ENCODE results near the gene SPDYE8. TPM values are rescaled to one million over a fixed set of nuclear protein-coding genes. Genes with fewer than 3 reads are reported as not detected.
"Not testable (repeated sequence)": the region's sequence is repeated elsewhere in the genome, so short reads cannot be mapped to it uniquely, and the experiment has no call there.

SPDYE8 gene, protein sequence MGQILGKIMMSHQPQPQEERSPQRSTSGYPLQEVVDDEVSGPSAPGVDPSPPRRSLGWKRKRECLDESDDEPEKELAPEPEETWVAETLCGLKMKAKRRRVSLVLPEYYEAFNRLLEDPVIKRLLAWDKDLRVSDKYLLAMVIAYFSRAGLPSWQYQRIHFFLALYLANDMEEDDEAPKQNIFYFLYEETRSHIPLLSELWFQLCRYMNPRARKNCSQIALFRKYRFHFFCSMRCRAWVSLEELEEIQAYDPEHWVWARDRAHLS
- not detected for polyA plus RNA-seq (2012; ENCODE audit: insufficient read length, low read depth)

DNA sequence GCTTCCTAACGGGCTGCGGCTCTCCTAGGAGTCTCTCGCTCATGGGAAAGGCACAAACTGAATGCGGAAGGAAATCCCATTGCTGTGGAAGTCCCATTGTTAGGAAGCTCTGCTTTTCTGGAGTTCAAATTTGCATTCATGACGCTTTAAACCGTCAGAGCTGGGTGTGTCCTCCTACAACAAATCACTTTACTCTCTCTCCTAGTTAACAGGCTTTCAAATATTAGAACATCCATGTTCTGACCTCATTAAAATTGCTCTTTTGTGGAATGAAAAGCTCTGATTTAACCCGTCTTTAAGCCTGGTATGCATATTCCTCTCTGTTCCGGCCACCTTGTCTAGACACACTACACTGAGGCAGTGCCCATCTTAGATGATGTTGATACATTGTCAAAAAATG lies at the start of gene SPDYE8:
Gene SPDYE8, minus strand, starts transcription at position 101 of the 400 bp plus-strand sequence. CDS start 1,800 bp downstream, outside the sequence.
- TF ChIP-seq TAF1 (IDR thresholded peaks at IDR 0.05; ENCODE audit: borderline replicate concordance, insufficient read depth, low read length); FOXP2 (optimal IDR thresholded peaks at IDR 0.05; ENCODE audit: borderline replicate concordance, extremely low read depth, extremely low read length, insufficient read depth); POLR2AphosphoS5 (IDR thresholded peaks at IDR 0.05; ENCODE audit: low read depth, low read length): not testable (repeated sequence)

DNA sequence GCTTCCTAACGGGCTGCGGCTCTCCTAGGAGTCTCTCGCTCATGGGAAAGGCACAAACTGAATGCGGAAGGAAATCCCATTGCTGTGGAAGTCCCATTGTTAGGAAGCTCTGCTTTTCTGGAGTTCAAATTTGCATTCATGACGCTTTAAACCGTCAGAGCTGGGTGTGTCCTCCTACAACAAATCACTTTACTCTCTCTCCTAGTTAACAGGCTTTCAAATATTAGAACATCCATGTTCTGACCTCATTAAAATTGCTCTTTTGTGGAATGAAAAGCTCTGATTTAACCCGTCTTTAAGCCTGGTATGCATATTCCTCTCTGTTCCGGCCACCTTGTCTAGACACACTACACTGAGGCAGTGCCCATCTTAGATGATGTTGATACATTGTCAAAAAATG lies 28.2 kb upstream of the SPDYE8 start, which contains the start of gene SPDYE11:
Gene SPDYE11, minus strand, starts transcription at position 101 of the 400 bp plus-strand sequence. CDS start 1,800 bp downstream, outside the sequence.
- not testable (repeated sequence) for TF ChIP-seq SIN3A (IDR thresholded peaks at IDR 0.05; ENCODE audit: borderline replicate concordance, insufficient read depth, low read length); FOXP2 (optimal IDR thresholded peaks at IDR 0.05; ENCODE audit: borderline replicate concordance, extremely low read depth, extremely low read length, insufficient read depth); POLR2AphosphoS5 (IDR thresholded peaks at IDR 0.05; ENCODE audit: low read depth, low read length)

DNA sequence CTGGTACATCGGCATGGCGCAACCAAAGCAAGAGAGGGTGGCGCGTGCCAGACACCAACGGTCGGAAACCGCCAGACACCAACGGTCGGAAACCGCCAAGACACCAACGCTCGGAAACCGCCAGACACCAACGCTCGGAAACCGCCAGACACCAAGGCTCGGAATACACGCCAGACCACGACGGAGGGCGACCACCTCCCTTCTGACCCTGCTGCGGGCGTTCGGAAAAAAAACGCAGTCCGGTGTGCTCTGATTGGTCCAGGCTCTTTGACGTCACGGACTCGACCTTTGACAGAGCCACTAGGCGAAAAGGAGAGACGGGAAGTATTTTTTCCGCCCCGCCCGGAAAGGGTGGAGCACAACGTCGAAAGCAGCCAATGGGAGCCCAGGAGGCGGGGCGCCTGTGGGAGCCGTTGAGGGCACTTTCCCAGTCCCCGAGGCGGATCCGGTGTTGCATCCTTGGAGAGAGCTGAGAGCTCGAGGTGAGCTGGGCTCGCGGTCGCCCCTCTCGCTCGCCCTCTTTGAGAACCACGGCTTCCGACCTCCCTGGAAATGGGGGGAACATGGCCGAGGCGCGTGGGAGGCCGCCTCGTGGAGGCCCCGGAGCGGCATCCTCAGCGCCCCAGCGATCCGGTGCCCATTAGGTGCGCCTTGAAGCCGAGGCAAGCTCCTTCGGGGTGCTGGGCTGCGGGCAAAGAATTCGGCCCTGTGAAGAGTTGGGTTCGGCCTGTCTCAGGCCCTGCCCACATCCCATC lies 23.7 kb downstream of the SPDYE8 start:
- TF ChIP-seq POLR2AphosphoS5 (IDR thresholded peaks at IDR 0.05; ENCODE audit: low read depth, low read length) (peak; percentile 87), TAF1 (IDR thresholded peaks at IDR 0.05; ENCODE audit: borderline replicate concordance, insufficient read depth, low read length) (peak; percentile 77; the same call in 1 of the 2 replicates)
- TF ChIP-seq, protein P1, sequence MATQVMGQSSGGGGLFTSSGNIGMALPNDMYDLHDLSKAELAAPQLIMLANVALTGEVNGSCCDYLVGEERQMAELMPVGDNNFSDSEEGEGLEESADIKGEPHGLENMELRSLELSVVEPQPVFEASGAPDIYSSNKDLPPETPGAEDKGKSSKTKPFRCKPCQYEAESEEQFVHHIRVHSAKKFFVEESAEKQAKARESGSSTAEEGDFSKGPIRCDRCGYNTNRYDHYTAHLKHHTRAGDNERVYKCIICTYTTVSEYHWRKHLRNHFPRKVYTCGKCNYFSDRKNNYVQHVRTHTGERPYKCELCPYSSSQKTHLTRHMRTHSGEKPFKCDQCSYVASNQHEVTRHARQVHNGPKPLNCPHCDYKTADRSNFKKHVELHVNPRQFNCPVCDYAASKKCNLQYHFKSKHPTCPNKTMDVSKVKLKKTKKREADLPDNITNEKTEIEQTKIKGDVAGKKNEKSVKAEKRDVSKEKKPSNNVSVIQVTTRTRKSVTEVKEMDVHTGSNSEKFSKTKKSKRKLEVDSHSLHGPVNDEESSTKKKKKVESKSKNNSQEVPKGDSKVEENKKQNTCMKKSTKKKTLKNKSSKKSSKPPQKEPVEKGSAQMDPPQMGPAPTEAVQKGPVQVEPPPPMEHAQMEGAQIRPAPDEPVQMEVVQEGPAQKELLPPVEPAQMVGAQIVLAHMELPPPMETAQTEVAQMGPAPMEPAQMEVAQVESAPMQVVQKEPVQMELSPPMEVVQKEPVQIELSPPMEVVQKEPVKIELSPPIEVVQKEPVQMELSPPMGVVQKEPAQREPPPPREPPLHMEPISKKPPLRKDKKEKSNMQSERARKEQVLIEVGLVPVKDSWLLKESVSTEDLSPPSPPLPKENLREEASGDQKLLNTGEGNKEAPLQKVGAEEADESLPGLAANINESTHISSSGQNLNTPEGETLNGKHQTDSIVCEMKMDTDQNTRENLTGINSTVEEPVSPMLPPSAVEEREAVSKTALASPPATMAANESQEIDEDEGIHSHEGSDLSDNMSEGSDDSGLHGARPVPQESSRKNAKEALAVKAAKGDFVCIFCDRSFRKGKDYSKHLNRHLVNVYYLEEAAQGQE (IDR thresholded peaks at IDR 0.05; ENCODE audit: insufficient read depth in 1 of 2, low read depth in 2 of 2, low read length in 2 of 2): 0 out of 4 replicates have a peak, but pooled peaks of 1 of the 2 experiments have one; percentile 27
